ENCODE data around the gene SOS2. TPM values are rescaled to one million over a fixed set of nuclear protein-coding genes. Genes with fewer than 3 reads are reported as not detected.
A peak's percentile ranks its signal among the peaks of the same experiment; 100 is the strongest.

SOS2 gene
- total RNA-seq, 1 donor from 2014 or later: 32.0 TPM

- H3K27me3 Mint-ChIP-seq: no peaks in the 10 kb centered on the region
- peaks cover 47% of the 10 kb centered on the region for H3K4me1 Mint-ChIP-seq
- H3K27ac Mint-ChIP-seq: no peak overlapping the region
- H3K4me3 Mint-ChIP-seq: no peak overlapping the region
- no peaks in the 10 kb centered on the region for H3K9me3 Mint-ChIP-seq
- intact Hi-C loops (cut with micrococcal nuclease): no loop called here
- POLR2A ChIA-PET: interaction anchor here (0.7 to 1.7 kb wide), 7 partner anchors 22 to 486 kb away, joined by 3 to 13 read pairs (median 3); partner anchors contain the start of gene NEMF
- TF ChIP-seq CTCF (IDR thresholded peaks at IDR 0.05): no peak
- CTCF ChIA-PET: interaction anchor here (1.6 to 2.9 kb wide), 2 partner anchors 246 to 256 kb away, joined by 5 to 9 read pairs; partner anchors contain the start of gene NEMF
- ATAC-seq (ENCODE audit: low read depth): no peak
- no peak for DNase-seq
- H3K36me3 Mint-ChIP-seq (ENCODE audit: low read depth): peaks cover 60% of the 10 kb centered on the region
Measured at GRCh38 chr14:50107850-50108249, 123.5 kb downstream of the SOS2 start.

- Mint-ChIP-seq H3K27me3 (no peaks in the 10 kb centered on the region), H3K9me3 (no peaks in the 10 kb centered on the region), H3K4me1 (peaks cover 40% of the 10 kb centered on the region), H3K27ac (peak overlapping the region; percentile 56), H3K36me3 (ENCODE audit: low read depth) (peaks cover 43% of the 10 kb centered on the region), H3K4me3 (no peak overlapping the region)
- ChIA-PET POLR2A (interaction anchor here (0.6 to 6.1 kb wide), 5 partner anchors 10 to 253 kb away, joined by 4 to 92 read pairs (median 26); partner anchors contain the start of genes ARF6, NEMF and VCPKMT), CTCF (interaction anchor here (1.1 to 2.9 kb wide), 2 partner anchors 238 to 254 kb away, joined by 3 to 9 read pairs; partner anchors contain the start of gene NEMF)
- DNase-seq (no peak), ATAC-seq (ENCODE audit: low read depth) (no peak)
- no peak for TF ChIP-seq CTCF (IDR thresholded peaks at IDR 0.05)
- intact Hi-C loops (cut with micrococcal nuclease): no loop called here
Measured at GRCh38 chr14:50106178-50106577, 125.2 kb downstream of the SOS2 start.

GRCh38 chr14:50103558-50103957 is 127.8 kb downstream of the SOS2 start:
- Mint-ChIP-seq H3K27me3 (no peaks in the 10 kb centered on the region), H3K9me3 (no peaks in the 10 kb centered on the region), H3K4me1 (peaks cover 53% of the 10 kb centered on the region), H3K27ac (peak overlapping the region; percentile 92), H3K36me3 (ENCODE audit: low read depth) (peaks cover 31% of the 10 kb centered on the region), H3K4me3 (peak overlapping the region; percentile 80)
- no peak for ATAC-seq (ENCODE audit: low read depth)
- intact Hi-C loops (cut with micrococcal nuclease): no loop called here
- ChIA-PET POLR2A (interaction anchor here (1.2 to 6.1 kb wide), 19 partner anchors 12 to 251 kb away, joined by 3 to 92 read pairs (median 9); partner anchors contain the start of genes ARF6, NEMF and VCPKMT), CTCF (interaction anchor here (0.8 to 5.4 kb wide), 14 partner anchors 10 to 251 kb away, joined by 3 to 63 read pairs (median 7); partner anchors contain the start of genes NEMF and VCPKMT)
- no peak for DNase-seq
- TF ChIP-seq CTCF (IDR thresholded peaks at IDR 0.05): no peak

- ChIA-PET CTCF (interaction anchor here (0.9 to 5.4 kb wide), 5 partner anchors 16 to 249 kb away, joined by 4 to 63 read pairs (median 6); partner anchors contain the start of gene NEMF), POLR2A (interaction anchor here (0.6 to 6.1 kb wide), 8 partner anchors 11 to 473 kb away, joined by 3 to 92 read pairs (median 11); no protein-coding TSS in a partner anchor)
- peaks cover 66% of the 10 kb centered on the region for H3K4me1 Mint-ChIP-seq
- DNase-seq (no peak), ATAC-seq (ENCODE audit: low read depth) (no peak)
- H3K27me3 Mint-ChIP-seq: no peaks in the 10 kb centered on the region
- H3K9me3 Mint-ChIP-seq: no peaks in the 10 kb centered on the region
- intact Hi-C loops (cut with micrococcal nuclease): no loop called here
- TF ChIP-seq CTCF (IDR thresholded peaks at IDR 0.05): no peak
- H3K4me3 Mint-ChIP-seq: no peak overlapping the region
- H3K27ac Mint-ChIP-seq: no peak overlapping the region
- H3K36me3 Mint-ChIP-seq (ENCODE audit: low read depth): peaks cover 23% of the 10 kb centered on the region
Measured at GRCh38 chr14:50101417-50101816, 130.0 kb downstream of the SOS2 start.

GRCh38 chr14:50100805-50101204 is 130.6 kb downstream of the SOS2 start:
- DNase-seq (no peak), ATAC-seq (ENCODE audit: low read depth) (no peak)
- ChIA-PET POLR2A (interaction anchor here (0.7 to 5.9 kb wide), 5 partner anchors 13 to 473 kb away, joined by 4 to 84 read pairs (median 38); no protein-coding TSS in a partner anchor), CTCF (interaction anchor here (1.5 to 5.4 kb wide), 3 partner anchors 15 to 248 kb away, joined by 4 to 63 read pairs (median 6); partner anchors contain the start of gene NEMF)
- peaks cover 23% of the 10 kb centered on the region for H3K36me3 Mint-ChIP-seq (ENCODE audit: low read depth)
- no peak for TF ChIP-seq CTCF (IDR thresholded peaks at IDR 0.05)
- H3K9me3 Mint-ChIP-seq: no peaks in the 10 kb centered on the region
- H3K4me3 Mint-ChIP-seq: no peak overlapping the region
- intact Hi-C loops (cut with micrococcal nuclease): no loop called here
- H3K4me1 Mint-ChIP-seq: peaks cover 72% of the 10 kb centered on the region
- H3K27ac Mint-ChIP-seq: peak overlapping the region; percentile 21
- H3K27me3 Mint-ChIP-seq: no peaks in the 10 kb centered on the region

Data from activated B cell treated with CpG ODN at 0.5 μM for 24 hours (primary cell).